PFSK-1 (cell line): ENCODE data around the gene MTHFSD.

Experiments used
- POLR2AphosphoS5 ChIP-seq: IDR thresholded peaks from 2 replicates; pipeline ENCODE4 v1.6.1; 2012; ENCODE audit warnings: low read depth, mild to moderate bottlenecking, control low read depth, low read length, moderate library complexity
- TF ChIP-seq, protein P1 (sequence below), 2 experiments: IDR thresholded peaks; 2 replicates each; pipeline versions ENCODE4 v1.6.1 to v1.8.0; 2011 to 2012; ENCODE audit warnings: low read depth in 2 of 2, low read length in 2 of 2, control low read depth in 1 of 2, inconsistent platforms in 1 of 2, mild to moderate bottlenecking in 1 of 2, moderate library complexity in 1 of 2; ENCODE audit not compliant: insufficient read depth in 1 of 2

DNA sequence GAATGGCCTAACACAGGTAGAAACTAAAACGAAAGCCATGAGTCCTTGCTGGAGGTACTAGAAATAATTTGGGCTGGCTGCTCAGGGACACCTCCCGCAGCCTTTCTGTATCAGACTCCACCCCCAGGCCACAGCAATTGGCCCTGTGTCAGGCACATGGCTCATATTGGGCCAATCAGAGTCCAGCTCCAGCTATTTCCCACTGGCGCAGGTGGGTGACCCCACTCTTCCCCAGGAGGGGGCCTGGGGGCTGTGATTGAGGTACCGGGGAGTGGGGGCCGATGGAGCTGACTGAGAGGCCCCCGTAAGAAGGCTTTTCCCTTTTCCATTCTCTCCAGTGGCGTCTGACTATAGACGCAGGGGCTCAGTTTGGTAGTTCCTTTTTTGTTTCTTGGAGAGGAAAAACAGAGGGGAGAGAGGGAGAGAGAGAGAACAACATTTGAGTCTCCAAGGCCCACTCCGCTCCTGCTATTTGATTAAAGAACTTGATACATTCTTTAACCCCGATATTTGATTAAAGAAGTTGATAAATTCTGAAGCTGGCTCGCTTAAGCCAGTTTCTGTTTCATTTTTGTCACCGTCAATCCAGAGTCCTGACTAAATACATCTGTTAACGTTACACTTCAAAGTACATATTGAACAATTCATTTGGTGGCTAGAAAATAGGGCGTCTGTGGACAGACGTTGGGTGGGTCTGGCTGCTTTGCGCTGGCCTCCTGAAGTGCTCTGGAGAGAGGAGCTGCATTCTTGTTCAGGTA, 49.6 kb upstream of the MTHFSD start:
- TF ChIP-seq POLR2AphosphoS5, result no peak
- TF ChIP-seq, protein P1, sequence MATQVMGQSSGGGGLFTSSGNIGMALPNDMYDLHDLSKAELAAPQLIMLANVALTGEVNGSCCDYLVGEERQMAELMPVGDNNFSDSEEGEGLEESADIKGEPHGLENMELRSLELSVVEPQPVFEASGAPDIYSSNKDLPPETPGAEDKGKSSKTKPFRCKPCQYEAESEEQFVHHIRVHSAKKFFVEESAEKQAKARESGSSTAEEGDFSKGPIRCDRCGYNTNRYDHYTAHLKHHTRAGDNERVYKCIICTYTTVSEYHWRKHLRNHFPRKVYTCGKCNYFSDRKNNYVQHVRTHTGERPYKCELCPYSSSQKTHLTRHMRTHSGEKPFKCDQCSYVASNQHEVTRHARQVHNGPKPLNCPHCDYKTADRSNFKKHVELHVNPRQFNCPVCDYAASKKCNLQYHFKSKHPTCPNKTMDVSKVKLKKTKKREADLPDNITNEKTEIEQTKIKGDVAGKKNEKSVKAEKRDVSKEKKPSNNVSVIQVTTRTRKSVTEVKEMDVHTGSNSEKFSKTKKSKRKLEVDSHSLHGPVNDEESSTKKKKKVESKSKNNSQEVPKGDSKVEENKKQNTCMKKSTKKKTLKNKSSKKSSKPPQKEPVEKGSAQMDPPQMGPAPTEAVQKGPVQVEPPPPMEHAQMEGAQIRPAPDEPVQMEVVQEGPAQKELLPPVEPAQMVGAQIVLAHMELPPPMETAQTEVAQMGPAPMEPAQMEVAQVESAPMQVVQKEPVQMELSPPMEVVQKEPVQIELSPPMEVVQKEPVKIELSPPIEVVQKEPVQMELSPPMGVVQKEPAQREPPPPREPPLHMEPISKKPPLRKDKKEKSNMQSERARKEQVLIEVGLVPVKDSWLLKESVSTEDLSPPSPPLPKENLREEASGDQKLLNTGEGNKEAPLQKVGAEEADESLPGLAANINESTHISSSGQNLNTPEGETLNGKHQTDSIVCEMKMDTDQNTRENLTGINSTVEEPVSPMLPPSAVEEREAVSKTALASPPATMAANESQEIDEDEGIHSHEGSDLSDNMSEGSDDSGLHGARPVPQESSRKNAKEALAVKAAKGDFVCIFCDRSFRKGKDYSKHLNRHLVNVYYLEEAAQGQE (IDR thresholded peaks at IDR 0.05; ENCODE audit: insufficient read depth in 1 of 2, low read depth in 2 of 2, low read length in 2 of 2), result no peak
